GM20000 (cell line): ENCODE data around the gene OR4E1.
"Not testable (repeated sequence)": the region's sequence is repeated elsewhere in the genome, so short reads cannot be mapped to it uniquely, and the experiment has no call there.

Experiments
- DNase-seq: peaks from one replicate; pipeline ENCODE4 v3.0.0; 2012; ENCODE audit warnings: low spot score
- CTCF ChIP-seq: IDR thresholded peaks from 2 replicates; pipeline ENCODE4 v1.5.1; 2012; ENCODE audit warnings: mild to moderate bottlenecking, control low read depth; ENCODE audit errors: extremely low read depth, missing control alignments

OR4E1 gene

GRCh38 chr14:21653331-21653885, 20.2 kb downstream of the OR4E1 start, which contains the start of gene OR4E2:
Gene OR4E2, plus strand, starts transcription at chr14:21653835. Its CDS starts 11,248 bp downstream, at chr14:21665083.
- DNase-seq, result no peak
- no peak for TF ChIP-seq CTCF

GRCh38 chr14:21652209-21652808, 21.3 kb downstream of the OR4E1 start:
- DNase-seq, result no peak
- TF ChIP-seq CTCF, result no peak

DNA sequence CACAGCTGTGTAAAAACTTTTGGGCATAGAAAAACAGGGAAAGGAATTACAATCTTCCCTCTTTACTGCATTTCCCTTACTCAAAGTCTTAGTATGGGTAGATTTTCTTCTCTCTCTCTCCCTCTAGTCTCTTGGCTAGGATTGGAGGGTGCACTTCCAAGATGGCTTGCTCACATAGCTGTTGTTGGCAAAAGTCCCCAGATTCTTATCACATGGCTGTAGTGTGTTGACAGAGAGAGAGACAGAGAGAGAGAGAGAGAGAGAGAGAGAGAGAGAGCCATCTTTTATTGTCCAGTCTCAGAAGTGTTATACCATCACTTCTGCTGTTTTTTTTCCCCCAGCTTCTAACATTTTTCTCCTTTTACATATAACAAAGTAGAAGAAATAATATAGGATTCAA, 26.2 kb downstream of the OR4E1 start:
- TF ChIP-seq CTCF, result no peak
- no peak for DNase-seq

DNA sequence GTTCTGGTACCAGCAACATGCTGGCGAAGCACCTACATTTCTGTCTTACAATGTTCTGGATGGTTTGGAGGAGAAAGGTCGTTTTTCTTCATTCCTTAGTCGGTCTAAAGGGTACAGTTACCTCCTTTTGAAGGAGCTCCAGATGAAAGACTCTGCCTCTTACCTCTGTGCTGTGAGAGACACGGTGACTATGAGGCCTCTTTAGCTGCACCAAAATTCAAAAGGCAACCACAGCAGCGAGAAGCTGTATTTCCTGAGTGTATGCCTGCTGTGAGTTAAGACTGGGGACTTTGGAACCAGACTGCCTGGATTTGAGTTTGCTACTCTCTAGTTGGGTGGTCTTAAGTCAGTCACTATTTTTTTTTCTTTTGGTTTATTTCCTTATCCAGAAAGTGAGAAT, 30.2 kb downstream of the OR4E1 start:
- DNase-seq, result no peak
- TF ChIP-seq CTCF, result no peak

GRCh38 chr14:21642683-21643082, 30.9 kb downstream of the OR4E1 start:
- no peak for DNase-seq
- TF ChIP-seq CTCF, result no peak

DNA sequence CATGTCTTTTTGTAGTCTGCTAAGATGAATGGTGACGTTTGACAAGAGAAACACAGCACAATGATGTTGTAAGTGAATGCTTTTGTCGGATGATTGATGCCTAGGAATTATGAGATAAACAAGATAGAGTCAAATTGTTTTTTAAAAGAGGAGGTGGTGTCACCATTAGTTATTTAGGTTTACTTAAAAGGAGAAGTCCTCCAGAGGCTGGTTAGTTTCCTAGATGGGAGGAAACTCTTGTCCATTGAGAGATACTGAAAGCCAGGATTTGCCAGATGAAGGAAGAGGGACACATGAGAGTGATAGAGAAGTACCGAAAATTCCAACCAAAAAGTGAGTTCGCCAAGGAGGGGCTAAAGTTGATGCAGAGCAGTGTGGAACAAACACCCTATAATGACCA, 38.8 kb downstream of the OR4E1 start, which contains the start of gene OR10G2:
Gene OR10G2 (minus strand): TSS at position 101 of the 400 bp plus-strand sequence. CDS start 98 bp downstream, at position 3.
- no peak for TF ChIP-seq CTCF
- no peak for DNase-seq

- no peak for TF ChIP-seq CTCF
- DNase-seq, result no peak
Observed at GRCh38 chr14:21631084-21631483, 42.5 kb downstream of the OR4E1 start.

- DNase-seq, result not testable (repeated sequence)
Observed at GRCh38 chr14:21630503-21630902, 43.1 kb downstream of the OR4E1 start.
